ENCODE measurements around the gene B3GNT2.
"Not testable (repeated sequence)": the region's sequence is repeated elsewhere in the genome, so short reads cannot be mapped to it uniquely, and the experiment has no call there.

Gene B3GNT2

GRCh38 chr2:62195421-62196277 lies at the start of gene B3GNT2:
Gene B3GNT2, plus strand, starts transcription at chr2:62196115. Its CDS starts 26,106 bp downstream, at chr2:62222221.
- in situ Hi-C loops (cut with MboI; ENCODE audit: low sequenced_read_pairs) = no loop called here

- in situ Hi-C loops (cut with MboI; ENCODE audit: low sequenced_read_pairs) = not testable (repeated sequence)
Observed at GRCh38 chr2:62146790-62147189, 49.1 kb upstream of the B3GNT2 start.

GRCh38 chr2:62147610-62148301 lies 48.2 kb upstream of the B3GNT2 start:
- in situ Hi-C loops (cut with MboI; ENCODE audit: low sequenced_read_pairs) = no loop called here

- in situ Hi-C loops (cut with MboI; ENCODE audit: low sequenced_read_pairs) = no loop called here
Observed at GRCh38 chr2:62149708-62150107, 46.2 kb upstream of the B3GNT2 start.

GRCh38 chr2:62150597-62151305 lies 45.2 kb upstream of the B3GNT2 start:
- in situ Hi-C loops (cut with MboI; ENCODE audit: low sequenced_read_pairs) = no loop called here

GRCh38 chr2:62151306-62151638 lies 44.6 kb upstream of the B3GNT2 start:
- in situ Hi-C loops (cut with MboI; ENCODE audit: low sequenced_read_pairs) = no loop called here

GRCh38 chr2:62152000-62152399 lies 43.9 kb upstream of the B3GNT2 start:
- in situ Hi-C loops (cut with MboI; ENCODE audit: low sequenced_read_pairs) = no loop called here

- in situ Hi-C loops (cut with MboI; ENCODE audit: low sequenced_read_pairs) = no loop called here
Observed at GRCh38 chr2:62156861-62157496, 38.9 kb upstream of the B3GNT2 start.

GRCh38 chr2:62158444-62159121 lies 37.3 kb upstream of the B3GNT2 start:
- in situ Hi-C loops (cut with MboI; ENCODE audit: low sequenced_read_pairs) = no loop called here

- in situ Hi-C loops (cut with MboI; ENCODE audit: low sequenced_read_pairs) = not testable (repeated sequence)
Observed at GRCh38 chr2:62160691-62161090, 35.2 kb upstream of the B3GNT2 start.

GRCh38 chr2:62163106-62163831 lies 32.6 kb upstream of the B3GNT2 start:
- in situ Hi-C loops (cut with MboI; ENCODE audit: low sequenced_read_pairs) = no loop called here

- in situ Hi-C loops (cut with MboI; ENCODE audit: low sequenced_read_pairs) = no loop called here
Observed at GRCh38 chr2:62163834-62164233, 32.1 kb upstream of the B3GNT2 start.

- in situ Hi-C loops (cut with MboI; ENCODE audit: low sequenced_read_pairs) = no loop called here
Observed at GRCh38 chr2:62175728-62176127, 20.2 kb upstream of the B3GNT2 start.

- in situ Hi-C loops (cut with MboI; ENCODE audit: low sequenced_read_pairs) = no loop called here
Observed at GRCh38 chr2:62176801-62177200, 19.1 kb upstream of the B3GNT2 start.

- in situ Hi-C loops (cut with MboI; ENCODE audit: low sequenced_read_pairs) = no loop called here
Observed at GRCh38 chr2:62177392-62178049, 18.4 kb upstream of the B3GNT2 start.

- in situ Hi-C loops (cut with MboI; ENCODE audit: low sequenced_read_pairs) = no loop called here
Observed at GRCh38 chr2:62178741-62179271, 17.1 kb upstream of the B3GNT2 start.

GRCh38 chr2:62180975-62181374 lies 14.9 kb upstream of the B3GNT2 start:
- in situ Hi-C loops (cut with MboI; ENCODE audit: low sequenced_read_pairs) = no loop called here

GRCh38 chr2:62181843-62182242 lies 14.1 kb upstream of the B3GNT2 start:
- in situ Hi-C loops (cut with MboI; ENCODE audit: low sequenced_read_pairs) = no loop called here

All from hTERT RPE-1 (cell line).